DMS79 (cell line): Measurements from ENCODE around the gene MYL6B.
"Not testable (repeated sequence)": the region's sequence is repeated elsewhere in the genome, so short reads cannot be mapped to it uniquely, and the experiment has no call there.

Source experiments
- DNase-seq: peaks from one replicate; lab custom pipeline; 2025; lab: John Stamatoyannopoulos, UW

The MYL6B gene

DNA sequence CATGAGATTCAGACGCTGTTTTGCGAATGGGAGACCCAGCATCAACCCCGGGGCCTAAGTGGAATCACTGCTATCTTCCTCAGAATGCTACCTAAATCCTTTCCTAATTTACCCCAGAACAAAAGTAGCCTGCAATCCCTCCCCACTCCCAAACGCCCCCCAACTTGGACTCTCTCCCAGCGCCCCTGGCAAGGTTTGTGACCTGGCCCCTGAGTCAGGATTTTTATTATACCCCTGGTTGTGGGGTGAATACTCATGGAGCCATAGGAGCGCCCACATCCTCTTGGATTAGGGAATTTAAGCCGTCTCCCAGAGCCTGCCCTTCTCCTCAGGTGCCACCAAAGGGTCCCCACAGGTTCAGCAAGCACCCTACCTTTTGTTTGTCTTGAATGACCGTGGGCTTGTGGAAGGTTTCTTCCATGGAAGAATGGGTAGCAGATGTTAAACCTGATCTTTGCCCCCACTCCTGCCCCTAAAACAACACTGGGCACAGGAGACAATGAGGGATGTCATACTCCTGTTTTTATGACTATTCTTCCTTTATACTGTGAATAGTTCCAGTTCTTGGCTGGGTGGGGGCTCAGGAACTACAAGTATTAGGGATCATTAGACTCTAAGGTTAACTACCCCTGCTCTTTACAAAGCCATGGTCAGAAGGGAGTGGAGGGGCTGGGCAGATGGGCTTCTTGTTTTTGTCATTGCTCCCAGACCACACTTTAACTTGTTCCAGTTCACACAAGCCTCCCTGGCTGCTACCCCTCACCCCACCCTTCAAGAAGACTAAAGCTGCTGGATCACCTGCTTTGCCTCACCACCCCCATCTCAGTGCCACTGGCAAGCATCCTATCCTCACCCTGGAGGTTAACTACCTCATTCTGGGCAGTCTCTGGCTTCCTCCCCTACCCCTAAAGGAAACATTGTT, 630 bp downstream of the MYL6B start:
- no peak for DNase-seq

DNA sequence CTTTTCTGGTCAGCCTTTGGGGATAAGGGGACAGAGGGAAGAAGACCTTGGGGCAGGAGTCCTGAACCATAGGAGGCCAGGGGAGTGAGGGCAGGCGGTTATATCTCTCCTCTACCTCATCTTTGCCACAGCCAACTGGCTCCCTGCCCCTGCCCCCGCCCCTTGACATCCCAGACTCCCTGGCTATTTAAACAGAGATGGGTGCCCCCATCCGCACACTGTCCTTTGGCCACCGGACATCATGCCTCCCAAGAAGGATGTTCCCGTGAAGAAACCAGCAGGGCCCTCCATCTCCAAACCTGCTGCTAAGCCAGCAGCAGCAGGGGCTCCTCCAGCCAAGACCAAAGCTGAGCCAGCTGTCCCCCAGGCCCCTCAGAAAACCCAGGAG, 1.3 kb downstream of the MYL6B start:
- no peak for DNase-seq

DNA sequence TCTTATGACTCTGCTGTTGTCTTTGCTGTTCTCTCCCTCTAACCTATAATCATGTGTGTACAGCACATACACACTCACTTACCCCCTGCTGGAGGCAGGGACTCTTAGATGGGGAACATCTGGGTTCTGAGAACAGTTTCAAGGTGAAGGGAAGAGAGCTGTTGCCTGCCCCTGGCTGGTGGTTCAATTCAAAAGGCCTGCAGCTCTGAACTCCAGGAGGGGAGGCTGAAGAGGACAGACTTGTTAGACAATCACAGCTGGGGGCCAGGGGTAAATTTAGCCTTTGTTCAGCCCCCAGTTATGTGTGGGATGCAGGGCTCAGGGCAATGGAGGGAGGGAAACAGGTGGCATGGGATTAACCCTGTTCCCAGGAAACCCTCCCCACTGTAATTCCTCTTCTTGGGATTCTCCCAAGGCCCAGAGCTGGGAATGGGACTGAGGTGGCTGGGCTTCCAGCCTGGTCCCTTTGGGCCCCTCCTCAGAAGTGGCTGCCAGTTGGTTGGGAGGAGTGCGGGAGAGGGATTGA, 1.9 kb downstream of the MYL6B start:
- no peak for DNase-seq

DNA sequence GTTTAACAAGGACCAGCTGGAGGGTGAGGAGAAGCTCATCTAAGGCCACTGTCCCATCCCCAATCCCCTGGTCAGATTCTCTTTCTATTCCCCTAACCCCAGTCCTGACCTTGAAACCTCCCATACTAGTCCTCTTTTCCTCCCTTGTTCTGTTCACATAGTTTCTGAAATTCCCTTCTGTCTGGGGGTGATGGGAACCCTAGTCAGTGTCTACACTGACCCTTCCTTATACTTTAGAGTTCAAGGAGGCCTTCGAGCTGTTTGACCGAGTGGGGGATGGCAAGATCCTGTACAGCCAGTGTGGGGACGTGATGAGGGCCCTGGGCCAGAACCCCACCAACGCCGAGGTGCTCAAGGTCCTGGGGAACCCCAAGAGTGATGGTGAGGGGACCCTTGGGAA, 2.4 kb downstream of the MYL6B start:
- no peak for DNase-seq

DNA sequence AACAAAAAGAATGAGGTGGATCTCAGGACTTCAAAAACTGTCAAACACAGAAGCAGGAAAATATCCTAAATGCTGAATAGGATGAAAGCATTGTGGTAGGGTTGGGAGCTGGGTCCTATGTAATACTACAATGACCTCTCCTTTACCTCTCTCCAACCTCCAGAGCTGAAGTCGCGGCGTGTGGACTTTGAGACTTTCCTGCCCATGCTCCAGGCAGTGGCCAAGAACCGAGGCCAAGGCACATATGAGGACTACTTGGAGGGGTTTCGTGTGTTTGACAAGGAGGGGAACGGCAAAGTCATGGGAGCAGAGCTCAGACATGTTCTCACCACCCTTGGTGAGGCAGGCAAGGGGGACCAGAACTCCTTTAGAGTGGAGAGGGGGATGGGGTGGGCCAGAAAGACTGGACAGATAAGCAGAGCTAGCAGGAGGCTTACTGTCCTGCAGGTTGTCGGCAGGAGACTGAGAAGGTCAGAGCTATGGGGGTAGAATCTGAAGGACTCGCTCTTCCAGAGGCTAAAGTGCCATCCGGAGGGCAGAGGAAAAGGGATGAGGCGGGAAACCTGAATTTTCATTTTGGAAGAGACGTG, 3.0 kb downstream of the MYL6B start:
- no peak for DNase-seq

DNA sequence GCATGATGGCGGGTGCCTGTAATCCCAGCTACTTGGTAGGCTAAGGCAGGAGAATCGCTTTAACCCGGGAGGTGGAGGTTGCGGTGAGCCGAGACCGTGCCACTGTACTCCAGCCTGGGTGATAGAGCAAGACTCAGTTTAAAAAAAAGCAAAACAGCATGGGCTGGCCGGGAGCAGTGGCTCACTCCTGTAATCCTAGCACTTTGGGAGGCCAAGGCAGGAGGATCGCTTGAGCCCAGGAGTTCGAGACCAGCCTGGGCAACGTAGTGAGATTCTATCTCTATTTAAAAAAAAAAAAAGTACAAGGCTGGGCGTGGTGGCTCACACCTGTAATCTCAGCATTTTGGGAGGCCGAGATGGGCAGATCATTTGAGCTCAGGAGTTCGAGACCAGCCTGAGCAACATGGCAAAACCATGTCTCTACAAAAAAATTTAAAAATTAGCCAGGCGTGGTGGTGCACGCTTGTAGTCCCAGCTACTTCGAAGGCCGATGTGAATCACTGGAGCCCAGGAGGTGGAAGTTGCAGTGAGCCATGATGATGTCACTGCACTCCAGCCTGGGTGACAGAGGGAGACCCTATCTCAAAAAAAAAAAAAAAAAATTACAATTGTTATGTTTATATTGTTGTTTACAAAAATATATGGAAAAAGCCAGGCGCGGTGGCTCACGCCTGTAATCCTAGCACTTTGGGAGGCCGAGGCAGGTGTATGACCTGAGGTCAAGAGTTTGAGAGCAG, 4.2 kb downstream of the MYL6B start:
- not testable (repeated sequence) for DNase-seq

DNA sequence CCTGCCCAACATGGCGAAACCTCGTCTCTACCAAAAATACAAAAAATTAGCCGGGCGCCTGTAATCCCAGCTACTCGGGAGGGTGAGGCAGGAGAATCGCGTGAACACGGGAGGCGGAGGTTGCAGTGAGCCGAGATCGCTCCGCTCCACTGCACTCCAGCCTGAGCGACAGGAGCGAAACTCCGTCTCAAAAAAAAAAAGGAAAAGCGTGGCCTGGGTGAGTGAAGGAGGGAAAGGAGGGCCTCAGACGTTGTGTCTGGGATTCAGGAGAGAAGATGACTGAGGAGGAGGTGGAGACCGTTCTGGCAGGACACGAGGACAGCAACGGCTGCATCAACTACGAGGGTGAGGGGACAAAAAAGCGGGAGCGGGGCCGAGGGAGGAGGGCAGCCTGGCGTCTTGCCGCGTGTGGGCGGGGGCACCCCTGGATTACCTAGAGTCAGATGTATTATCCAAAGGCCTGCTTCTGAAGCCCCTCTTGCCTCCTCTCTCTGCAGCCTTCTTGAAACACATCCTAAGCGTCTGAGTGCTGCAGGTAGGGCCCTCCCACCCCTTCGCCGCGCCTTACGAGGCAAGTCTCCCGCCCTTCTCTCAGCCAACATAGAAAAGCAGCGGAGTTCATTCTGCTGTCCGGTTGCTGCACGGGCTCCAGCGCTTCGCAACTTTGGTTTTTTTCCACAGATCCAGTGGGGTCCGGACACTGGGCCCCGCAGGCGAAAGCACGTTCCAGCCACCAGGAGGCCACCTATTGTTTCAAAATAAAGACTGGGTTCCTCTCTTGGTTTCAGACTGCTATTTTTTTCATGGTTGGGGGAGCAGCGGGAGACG, 5.0 kb downstream of the MYL6B start:
- peak; percentile 74 for DNase-seq

DNA sequence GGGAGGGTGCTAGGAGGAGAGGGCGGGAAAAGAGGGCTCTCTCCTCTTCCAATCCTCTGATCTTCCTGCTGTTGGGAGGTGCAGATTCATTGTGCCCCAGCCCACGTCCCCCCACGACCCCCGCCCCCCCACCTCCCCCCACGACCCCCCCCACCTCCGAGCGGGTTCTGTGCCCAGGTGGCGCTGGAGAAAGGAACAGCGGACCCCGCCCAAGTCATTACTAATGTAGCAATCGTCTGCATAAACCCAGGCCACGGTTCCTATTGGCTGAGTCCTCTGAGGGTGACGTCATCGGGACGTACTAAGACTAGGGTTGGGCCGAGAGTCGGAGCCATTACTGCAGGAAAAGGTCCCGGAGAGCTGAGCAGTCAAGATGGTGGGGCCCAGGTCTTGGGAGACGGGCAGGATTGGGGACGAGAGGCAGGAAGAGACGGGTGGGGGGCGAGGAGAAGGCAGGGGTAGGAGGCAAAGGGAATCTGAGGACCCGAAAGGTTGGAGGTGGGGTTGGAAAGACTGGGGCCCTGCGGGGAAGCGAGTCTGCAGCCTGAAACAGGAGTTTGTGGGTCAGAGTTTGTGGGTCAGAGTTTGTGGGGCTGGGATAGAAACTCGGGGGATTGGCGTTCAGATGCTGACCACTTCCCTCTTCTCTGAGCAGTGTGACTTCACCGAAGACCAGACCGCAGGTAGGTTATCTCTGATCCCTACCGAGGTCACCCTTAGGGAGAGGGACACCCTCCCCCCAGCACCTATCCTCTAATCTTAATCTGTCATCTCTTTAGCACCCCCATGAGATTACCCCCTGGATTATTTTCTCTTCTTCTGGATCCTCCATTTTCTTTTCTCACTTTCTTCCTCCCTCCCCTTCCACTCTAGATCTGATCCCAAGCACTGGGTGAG, 5.9 kb downstream of the MYL6B start, which contains the start of gene MYL6:
Gene MYL6, plus strand, starts transcription at position 331 of the 897 bp plus-strand sequence. Its CDS starts 43 bp downstream, at position 374.
- peak; percentile 90 for DNase-seq

DNA sequence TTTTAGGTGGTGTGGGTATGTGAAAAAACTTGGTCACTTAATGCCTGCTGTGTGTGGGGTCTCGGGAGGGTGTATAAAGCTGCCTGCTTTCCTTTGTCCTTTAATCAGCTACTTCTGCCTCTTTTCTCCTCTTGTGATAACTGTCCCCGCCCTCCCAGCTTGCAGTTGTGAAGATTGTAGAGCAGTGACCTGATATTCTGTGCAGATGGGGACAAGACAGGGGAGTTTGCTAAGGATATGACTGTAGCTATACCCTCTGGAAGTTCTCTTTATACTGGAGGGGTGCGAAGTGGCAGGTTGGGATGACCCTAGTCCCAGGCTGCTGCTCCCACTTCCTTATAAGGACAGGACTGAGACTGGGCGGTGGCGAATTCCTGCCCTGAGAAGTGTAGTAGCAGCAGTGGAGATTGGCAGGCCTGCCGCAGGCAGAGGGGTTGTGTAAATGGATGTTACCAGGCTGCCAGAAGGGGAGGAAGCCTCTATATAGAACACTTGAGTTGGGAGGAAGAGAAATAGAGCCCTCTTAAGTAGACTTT, 6.6 kb downstream of the MYL6B start:
- peak; percentile 45 for DNase-seq

DNA sequence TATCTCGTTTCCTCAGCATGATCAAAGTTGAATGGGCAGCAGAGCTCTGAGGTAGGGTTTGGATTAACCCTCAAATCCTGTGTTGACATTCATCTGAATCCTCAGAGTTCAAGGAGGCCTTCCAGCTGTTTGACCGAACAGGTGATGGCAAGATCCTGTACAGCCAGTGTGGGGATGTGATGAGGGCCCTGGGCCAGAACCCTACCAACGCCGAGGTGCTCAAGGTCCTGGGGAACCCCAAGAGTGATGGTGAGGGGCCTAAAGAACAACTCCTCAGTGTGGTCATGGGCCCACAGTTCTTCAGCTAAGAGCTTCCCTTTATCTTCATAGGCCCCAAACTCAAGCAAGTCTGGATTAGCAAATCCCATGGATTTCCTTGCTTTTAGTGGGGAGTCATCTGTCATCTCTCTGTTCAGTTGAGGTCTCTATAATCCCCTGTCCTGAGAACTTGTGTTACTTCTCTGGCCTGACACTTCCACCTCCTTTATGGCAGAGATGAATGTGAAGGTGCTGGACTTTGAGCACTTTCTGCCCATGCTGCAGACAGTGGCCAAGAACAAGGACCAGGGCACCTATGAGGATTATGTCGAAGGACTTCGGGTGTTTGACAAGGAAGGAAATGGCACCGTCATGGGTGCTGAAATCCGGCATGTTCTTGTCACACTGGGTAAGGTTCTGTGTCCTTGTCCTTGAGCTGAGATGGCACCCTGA, 7.2 kb downstream of the MYL6B start:
- no peak for DNase-seq

DNA sequence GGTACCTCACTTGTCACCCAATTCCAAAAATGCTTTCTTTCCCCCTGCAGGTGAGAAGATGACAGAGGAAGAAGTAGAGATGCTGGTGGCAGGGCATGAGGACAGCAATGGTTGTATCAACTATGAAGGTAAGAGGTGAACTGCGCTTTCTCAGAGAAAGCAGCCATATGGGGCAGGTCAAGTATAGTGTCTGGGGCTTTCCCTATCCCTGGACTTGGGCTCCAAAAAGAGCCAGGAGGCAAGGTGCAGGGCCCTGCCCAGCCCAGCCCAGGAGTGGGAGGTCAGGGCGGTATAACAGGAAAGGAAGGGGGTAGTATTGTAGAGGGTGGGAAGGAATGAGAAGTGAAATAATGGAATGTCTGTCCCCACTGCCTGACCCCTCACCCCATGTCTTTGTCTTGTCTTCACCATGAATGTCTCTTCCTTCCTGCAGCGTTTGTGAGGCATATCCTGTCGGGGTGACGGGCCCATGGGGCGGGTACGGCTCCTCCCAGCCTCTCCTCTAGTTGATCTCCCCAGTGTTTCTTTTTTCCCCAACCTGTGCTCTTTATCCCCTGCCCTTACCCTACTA, 7.9 kb downstream of the MYL6B start:
- DNase-seq: no peak

DNA sequence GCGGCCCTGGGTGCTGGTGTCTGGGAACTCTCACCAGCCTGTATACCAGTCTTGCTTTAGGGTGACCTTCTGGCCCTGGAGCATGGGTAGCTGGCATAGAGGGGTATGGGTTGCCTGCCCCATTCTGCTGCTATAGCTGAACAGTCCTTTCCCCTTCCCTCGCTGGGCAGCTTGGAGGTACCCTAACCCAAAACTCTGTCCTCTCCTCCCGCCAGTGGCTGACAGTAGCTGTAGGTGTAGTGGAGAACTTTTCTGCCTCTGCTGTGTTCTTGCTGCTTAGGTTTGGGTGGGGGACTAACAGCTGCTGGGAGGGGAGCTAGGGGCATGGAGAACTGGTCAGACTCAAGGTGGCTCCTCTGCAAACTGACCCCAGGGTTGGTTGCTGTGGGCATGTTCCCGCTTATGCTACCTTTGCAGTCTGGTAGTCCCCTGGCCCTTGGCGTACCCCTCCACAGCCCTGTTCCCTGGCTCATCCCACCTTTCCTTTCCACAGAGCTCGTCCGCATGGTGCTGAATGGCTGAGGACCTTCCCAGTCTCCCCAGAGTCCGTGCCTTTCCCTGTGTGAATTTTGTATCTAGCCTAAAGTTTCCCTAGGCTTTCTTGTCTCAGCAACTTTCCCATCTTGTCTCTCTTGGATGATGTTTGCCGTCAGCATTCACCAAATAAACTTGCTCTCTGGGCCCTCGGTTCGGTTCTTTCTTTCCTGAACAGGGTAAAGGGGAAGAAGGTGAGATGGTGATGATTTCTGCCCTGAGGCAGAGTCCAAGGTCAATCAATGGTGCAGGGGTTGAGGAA, 8.7 kb downstream of the MYL6B start:
- DNase-seq: no peak

DNA sequence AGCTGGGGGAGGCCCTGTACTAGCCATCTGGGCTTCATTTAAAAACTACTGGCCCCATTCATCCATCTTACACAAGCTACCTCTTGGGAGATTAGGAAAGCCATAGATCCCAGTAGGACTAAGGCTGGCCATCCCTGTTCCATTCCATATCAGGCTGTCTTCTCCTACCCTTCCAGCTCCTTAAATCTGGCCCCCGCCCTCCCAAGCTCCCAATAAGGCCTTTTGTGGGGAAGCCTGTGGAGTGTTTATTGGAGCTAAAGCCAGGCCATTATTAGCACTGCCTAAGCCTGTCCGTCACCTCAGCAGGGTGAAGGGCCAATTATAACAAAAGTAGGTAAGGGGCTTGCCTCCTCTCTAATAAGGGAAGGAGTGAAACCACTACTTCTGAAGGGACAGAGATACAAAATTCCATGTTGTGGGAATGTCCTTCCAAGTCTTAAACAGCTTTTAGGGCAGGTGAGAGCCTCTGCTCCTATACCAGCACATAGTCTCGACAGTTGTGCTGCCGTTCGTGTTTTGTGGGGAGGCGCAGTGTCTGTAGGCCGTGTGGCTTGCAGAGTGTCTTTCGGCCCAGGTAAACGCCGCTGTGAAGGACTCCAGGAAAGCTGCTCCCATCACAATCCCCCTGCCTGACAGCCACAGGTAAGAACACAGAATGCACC, 9.4 kb downstream of the MYL6B start:
- DNase-seq: no peak

DNA sequence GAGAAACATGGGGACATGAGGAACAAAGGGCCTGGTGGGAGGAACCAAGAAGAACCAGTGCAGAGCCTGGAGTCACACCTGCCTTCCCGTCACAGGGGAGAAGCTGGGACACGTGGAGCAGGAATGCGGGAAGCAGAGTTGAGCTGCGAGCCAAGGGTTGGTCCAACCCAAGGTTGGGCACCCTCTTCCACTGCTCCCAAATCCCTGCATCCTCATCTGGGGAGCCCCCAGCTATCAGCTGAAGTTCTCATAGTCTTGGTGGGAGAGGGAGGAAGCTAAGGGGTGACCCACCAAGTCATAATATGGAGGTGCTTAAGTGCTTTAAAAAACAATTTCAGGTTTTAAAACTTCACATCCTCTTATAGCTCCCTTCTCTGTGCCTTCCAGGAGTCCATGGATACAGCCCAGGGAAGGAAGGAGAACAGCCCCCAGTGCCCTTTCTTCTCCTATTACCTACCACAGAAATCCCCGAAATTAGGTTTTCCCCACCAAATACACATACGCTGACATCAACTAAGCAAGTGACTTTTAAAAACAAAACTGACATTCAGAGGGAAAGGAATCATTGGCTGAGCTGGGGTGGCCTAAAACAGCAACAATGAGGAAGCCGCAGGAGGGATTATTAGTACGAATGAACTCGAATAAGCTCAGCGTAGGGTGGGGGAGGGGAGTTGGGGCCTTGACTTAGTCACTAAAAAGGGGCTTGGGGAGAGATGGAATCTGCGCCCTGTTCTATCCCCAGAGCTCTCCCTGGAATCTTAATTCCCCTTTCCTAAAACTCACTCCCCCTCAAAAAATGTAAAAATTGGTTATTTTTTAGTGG, 10.3 kb downstream of the MYL6B start:
- no peak for DNase-seq

DNA sequence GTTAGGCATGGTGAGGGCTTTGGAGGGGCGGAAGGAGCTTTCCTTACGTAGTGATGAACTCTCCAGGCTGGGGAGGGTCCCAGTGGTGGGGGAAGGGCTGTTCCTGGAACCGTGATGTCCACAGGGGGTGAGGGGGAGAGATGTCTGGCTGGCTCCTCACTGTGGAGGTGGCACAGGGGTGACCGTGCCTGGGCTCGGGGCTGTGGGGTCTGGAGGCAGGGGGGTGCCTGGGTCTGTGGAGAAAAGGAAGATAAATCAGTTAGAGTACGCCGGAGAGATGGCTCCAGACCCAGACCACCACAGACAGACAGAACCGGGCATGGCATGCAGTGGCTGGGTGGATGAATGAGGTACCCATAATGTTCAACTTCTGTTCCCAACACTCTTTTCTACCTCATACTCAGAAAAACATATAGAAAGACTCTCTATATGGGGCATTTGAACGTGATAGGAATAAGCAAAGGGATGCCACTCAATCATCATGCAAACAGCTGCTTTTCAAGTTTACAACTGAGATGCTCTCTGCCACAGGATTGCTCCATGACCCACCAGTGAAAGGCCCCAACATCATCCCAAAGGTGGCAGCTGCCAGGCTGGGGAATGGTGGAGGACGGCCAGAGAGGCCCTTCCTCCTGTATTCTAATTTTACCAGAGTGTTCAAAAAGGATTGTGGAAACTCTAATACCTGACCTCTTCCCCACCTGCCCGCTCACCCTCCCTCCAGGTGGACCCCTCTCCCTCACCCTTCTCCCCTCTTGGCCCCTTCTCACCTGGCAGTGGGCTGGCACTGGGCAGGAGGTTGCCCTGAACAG, 11.4 kb downstream of the MYL6B start:
- DNase-seq: no peak

DNA sequence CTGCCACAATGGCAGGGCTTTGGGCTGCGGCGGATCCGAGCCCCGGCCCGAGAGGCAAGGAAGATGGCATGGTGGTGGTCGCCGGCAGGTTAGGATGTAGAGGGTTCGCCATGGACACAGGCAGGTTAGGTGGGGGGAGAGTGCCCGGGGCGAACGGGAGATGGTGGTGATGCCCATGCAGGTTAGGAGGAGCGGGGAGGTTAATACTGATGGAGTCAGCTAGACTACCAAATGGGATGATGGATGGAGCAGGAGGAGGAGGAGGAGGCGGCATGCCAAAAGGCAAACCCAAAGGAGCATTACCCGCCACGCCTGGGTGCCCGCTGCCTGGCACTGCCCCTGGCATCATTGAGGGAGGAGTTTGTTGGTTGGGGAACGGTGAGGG, 11.9 kb downstream of the MYL6B start:
- DNase-seq: no peak
